ENCODE measurements around the gene CDC37L1. TPM values are rescaled to one million over a fixed set of nuclear protein-coding genes. Genes with fewer than 3 reads are reported as not detected.

CDC37L1 gene
- total and polyA plus RNA-seq, 2 donors (not counting 1 experiment from before 2014, with no cell fraction given) = 15.2 to 16.7 TPM

DNA sequence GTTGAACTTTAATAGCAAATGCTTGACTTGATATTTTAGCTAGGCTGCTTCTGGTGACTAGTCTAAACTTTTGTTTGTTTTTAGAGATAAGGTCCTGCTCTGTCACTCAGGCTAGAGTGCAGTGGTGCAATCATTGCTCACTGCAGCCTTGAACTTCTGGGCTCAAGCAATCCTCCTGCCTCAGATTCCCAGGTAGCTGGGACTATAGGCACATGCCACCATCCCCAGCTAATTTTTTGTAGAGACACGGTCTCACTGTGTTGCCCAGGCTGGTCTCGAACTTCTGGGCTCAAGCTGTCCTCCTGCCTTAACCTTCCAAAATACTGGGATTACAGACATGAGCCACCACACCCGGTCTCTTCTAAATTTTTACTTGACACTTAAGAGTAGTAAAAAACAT, 20.7 kb downstream of the CDC37L1 start:
- H3K4me3 ChIP-seq (replicated peaks in 1 of 4; ENCODE audit: control extremely low read depth in 1 of 4, insufficient read depth in 1 of 4, low read depth in 3 of 4, low read length in 4 of 4) = no peak overlapping the region
- DNase-seq (ENCODE audit: low read depth in 2 of 2) = peak in 1 of 2 donors; percentile 6
- H2AFZ ChIP-seq (ENCODE audit: low read length) = no peak overlapping the region
- H3K4me1 ChIP-seq (ENCODE audit: control insufficient read depth, extremely low read depth, insufficient read depth, low read length) = no peaks in the 10 kb centered on the region
- H3K36me3 ChIP-seq (ENCODE audit: control insufficient read depth, insufficient read depth, low read length) = peaks cover 4% of the 10 kb centered on the region
- no peak overlapping the region for H3K4me2 ChIP-seq (ENCODE audit: extremely low read depth, insufficient read depth, low read length)
- H3K27ac ChIP-seq (ENCODE audit: insufficient read depth, low read length) = no peak overlapping the region
- H3K9me3 ChIP-seq (ENCODE audit: control insufficient read depth, insufficient read depth, low read depth, low read length) = no peaks in the 10 kb centered on the region
- no peak overlapping the region for H3K9ac ChIP-seq (ENCODE audit: insufficient read depth, low read length)
- no peaks in the 10 kb centered on the region for H3K79me2 ChIP-seq (ENCODE audit: control insufficient read depth, insufficient read depth, low read length)
- TF ChIP-seq, protein P1, sequence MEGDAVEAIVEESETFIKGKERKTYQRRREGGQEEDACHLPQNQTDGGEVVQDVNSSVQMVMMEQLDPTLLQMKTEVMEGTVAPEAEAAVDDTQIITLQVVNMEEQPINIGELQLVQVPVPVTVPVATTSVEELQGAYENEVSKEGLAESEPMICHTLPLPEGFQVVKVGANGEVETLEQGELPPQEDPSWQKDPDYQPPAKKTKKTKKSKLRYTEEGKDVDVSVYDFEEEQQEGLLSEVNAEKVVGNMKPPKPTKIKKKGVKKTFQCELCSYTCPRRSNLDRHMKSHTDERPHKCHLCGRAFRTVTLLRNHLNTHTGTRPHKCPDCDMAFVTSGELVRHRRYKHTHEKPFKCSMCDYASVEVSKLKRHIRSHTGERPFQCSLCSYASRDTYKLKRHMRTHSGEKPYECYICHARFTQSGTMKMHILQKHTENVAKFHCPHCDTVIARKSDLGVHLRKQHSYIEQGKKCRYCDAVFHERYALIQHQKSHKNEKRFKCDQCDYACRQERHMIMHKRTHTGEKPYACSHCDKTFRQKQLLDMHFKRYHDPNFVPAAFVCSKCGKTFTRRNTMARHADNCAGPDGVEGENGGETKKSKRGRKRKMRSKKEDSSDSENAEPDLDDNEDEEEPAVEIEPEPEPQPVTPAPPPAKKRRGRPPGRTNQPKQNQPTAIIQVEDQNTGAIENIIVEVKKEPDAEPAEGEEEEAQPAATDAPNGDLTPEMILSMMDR (conservative IDR thresholded peaks at IDR 0.05 in 1 of 2, IDR thresholded peaks at IDR 0.05 in 1 of 2; ENCODE audit: low read depth in 1 of 2, low read length in 2 of 2) = no peak
- TF ChIP-seq EZH2 (IDR thresholded peaks at IDR 0.05; ENCODE audit: low read length, missing control alignments) = no peak
- H3K27me3 ChIP-seq (ENCODE audit: control insufficient read depth, insufficient read depth, low read length) = no peaks in the 10 kb centered on the region
- no peaks in the 10 kb centered on the region for H4K20me1 ChIP-seq (ENCODE audit: control insufficient read depth, extremely low read depth, insufficient read depth, low read length)

- Histone ChIP-seq H3K9ac (ENCODE audit: insufficient read depth, low read length) (no peak overlapping the region), H3K9me3 (ENCODE audit: control insufficient read depth, insufficient read depth, low read depth, low read length) (no peaks in the 10 kb centered on the region), H3K4me1 (ENCODE audit: control insufficient read depth, extremely low read depth, insufficient read depth, low read length) (no peaks in the 10 kb centered on the region), H3K4me2 (ENCODE audit: extremely low read depth, insufficient read depth, low read length) (no peak overlapping the region), H3K79me2 (ENCODE audit: control insufficient read depth, insufficient read depth, low read length) (no peaks in the 10 kb centered on the region), H3K36me3 (ENCODE audit: control insufficient read depth, insufficient read depth, low read length) (peaks cover 4% of the 10 kb centered on the region), H3K27ac (ENCODE audit: insufficient read depth, low read length) (no peak overlapping the region), H2AFZ (ENCODE audit: low read length) (no peak overlapping the region), H3K4me3 (replicated peaks in 1 of 4; ENCODE audit: control extremely low read depth in 1 of 4, insufficient read depth in 1 of 4, low read depth in 3 of 4, low read length in 4 of 4) (no peak overlapping the region), H4K20me1 (ENCODE audit: control insufficient read depth, extremely low read depth, insufficient read depth, low read length) (no peaks in the 10 kb centered on the region), H3K27me3 (ENCODE audit: control insufficient read depth, insufficient read depth, low read length) (no peaks in the 10 kb centered on the region)
- TF ChIP-seq, protein P1 (conservative IDR thresholded peaks at IDR 0.05 in 1 of 2, IDR thresholded peaks at IDR 0.05 in 1 of 2; ENCODE audit: low read depth in 1 of 2, low read length in 2 of 2) = no peak
- TF ChIP-seq EZH2 (IDR thresholded peaks at IDR 0.05; ENCODE audit: low read length, missing control alignments) = no peak
- no peak for DNase-seq (ENCODE audit: low read depth in 2 of 2)
These were observed 21.6 kb downstream of the CDC37L1 start for GRCh38 chr9:4700932-4701331.

DNA sequence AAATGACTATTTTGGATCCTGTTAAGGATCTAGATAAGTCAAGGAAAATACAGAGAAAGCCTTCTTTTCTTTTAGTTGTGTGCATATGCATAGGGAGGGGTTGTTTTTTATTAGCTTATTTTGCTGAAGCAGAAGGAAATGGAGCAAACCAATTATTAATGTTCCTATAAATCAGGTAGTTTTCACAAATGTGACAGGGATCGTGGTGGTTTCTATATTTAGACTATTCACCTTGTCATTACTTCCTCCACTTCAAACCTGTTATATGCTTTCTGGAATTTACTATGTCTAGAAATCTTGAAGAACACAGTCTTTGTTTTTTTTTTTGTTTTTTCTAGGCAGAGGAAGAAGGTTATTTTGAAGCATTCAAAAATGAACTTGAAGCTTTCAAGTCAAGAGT, 22.2 kb downstream of the CDC37L1 start:
- DNase-seq (ENCODE audit: low read depth in 2 of 2) = no peak
- Histone ChIP-seq H3K79me2 (ENCODE audit: control insufficient read depth, insufficient read depth, low read length) (no peaks in the 10 kb centered on the region), H3K27me3 (ENCODE audit: control insufficient read depth, insufficient read depth, low read length) (no peaks in the 10 kb centered on the region), H3K36me3 (ENCODE audit: control insufficient read depth, insufficient read depth, low read length) (peaks cover 4% of the 10 kb centered on the region), H2AFZ (ENCODE audit: low read length) (no peak overlapping the region), H3K27ac (ENCODE audit: insufficient read depth, low read length) (no peak overlapping the region), H3K4me2 (ENCODE audit: extremely low read depth, insufficient read depth, low read length) (no peak overlapping the region), H3K9ac (ENCODE audit: insufficient read depth, low read length) (no peak overlapping the region), H4K20me1 (ENCODE audit: control insufficient read depth, extremely low read depth, insufficient read depth, low read length) (no peaks in the 10 kb centered on the region), H3K4me3 (replicated peaks in 1 of 4; ENCODE audit: control extremely low read depth in 1 of 4, insufficient read depth in 1 of 4, low read depth in 3 of 4, low read length in 4 of 4) (no peak overlapping the region), H3K9me3 (ENCODE audit: control insufficient read depth, insufficient read depth, low read depth, low read length) (no peaks in the 10 kb centered on the region), H3K4me1 (ENCODE audit: control insufficient read depth, extremely low read depth, insufficient read depth, low read length) (no peaks in the 10 kb centered on the region)
- TF ChIP-seq, protein P1 (conservative IDR thresholded peaks at IDR 0.05 in 1 of 2, IDR thresholded peaks at IDR 0.05 in 1 of 2; ENCODE audit: low read depth in 1 of 2, low read length in 2 of 2) = no peak
- no peak for TF ChIP-seq EZH2 (IDR thresholded peaks at IDR 0.05; ENCODE audit: low read length, missing control alignments)
